GM03348 (cell line): ENCODE data around the gene IGF1.
"Not testable (repeated sequence)": the region's sequence is repeated elsewhere in the genome, so short reads cannot be mapped to it uniquely, and the experiment has no call there.

Source experiments
- DNase-seq: peaks from one replicate; pipeline ENCODE4 v3.0.0; 2012; ENCODE audit warnings: low spot score

IGF1 gene

DNA sequence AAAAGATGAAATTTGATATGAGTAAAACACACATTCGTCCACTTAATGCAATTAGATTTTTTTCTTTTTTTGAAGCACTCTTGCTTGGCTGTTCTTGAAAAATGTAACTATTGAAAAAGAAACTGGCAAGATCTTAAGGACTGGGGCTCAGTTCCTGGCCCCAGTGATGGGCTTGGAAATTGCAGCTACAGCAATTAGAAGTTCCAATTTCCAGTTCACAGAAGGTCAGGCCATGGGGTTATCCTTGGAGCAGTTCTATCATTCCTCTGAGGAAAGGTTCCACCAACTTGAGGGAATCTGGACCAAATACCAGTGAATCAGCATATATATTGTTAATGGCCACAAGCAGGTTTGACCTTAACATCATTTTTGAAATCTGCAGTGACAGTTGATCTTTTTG is 18.9 kb downstream of the IGF1 start:
- DNase-seq: no peak

DNA sequence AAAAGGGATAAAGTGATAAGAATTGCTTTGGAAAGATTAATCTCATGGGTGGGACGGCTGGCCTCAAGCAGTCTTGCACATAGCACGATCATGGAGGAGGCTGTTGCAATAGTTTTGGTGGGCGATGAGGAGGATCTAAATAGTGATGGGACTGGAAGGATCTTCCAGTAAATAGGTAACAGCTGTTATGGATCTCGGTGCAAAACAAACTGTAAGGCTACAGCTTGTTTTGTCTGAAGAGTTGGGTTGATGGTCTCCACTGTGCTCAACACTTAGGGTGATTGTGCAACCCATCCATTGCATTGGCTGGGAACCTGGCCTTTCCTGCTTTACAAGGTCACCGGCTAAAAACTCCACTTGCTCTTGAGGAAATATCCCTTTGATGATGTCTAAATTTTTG is 21.0 kb downstream of the IGF1 start:
- no peak for DNase-seq

DNA sequence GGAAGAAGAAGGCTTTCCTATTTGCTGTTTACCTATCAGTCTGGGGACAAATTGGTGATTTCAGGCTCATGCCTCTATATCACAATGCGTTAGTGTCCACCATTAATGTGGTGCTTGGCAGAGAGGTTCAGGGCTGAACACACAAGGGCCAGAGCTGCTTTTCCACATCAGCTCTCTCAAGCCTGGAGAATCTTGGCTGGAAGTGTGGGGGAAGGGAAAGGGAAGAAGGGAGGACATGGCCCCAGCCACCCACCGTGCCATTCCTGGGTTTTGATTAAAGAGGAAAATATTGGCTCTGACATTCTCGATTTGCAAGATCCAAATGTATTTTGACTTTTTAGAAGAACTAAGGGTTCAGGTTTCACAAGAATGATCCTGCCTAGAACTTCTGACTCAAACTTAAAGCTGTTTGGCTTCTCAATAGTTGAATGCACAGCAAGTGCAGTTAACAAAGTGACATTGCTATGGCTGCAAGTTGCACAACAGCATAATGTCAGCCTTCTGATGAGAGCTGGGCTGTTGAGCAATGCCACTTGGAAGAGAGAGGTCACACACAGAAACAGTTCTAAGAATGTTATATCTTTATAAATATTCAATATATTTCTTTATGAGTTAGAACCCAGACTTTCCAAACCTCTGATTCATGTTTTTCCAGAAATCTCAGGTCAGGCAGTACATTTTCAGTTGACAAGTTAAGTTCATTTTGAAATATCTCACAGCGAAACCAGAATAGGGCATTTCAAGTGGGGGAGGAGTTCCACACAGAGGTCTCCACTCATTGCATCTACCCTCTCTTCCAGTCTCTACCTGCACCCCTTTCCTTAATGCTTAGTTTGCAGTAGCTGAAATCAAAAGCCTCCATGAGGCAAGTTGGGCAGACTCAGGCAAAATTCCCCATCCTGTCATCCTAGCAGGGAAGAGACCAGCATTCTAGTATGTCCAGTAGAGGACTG is 25.3 kb downstream of the IGF1 start:
- peak; percentile 51 for DNase-seq

DNA sequence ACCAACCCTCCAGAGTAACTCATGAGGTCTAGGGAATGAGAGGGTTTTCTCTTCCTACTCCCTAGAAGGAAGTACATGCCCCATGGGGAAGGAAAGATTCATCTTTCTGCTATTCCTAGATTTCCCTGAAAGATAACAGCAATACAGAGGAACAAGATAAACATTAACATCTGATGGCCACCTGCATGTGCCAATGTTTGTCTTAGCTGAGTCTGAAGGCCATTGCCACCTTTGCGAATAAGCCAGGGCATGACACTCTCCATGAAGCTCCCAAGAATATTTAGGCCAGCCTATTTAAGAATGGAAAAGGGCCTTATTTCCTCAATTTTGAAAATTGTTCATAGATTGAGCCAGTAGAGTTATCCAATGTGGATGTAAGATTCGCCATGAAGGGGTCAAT is 26.0 kb downstream of the IGF1 start:
- DNase-seq: no peak

DNA sequence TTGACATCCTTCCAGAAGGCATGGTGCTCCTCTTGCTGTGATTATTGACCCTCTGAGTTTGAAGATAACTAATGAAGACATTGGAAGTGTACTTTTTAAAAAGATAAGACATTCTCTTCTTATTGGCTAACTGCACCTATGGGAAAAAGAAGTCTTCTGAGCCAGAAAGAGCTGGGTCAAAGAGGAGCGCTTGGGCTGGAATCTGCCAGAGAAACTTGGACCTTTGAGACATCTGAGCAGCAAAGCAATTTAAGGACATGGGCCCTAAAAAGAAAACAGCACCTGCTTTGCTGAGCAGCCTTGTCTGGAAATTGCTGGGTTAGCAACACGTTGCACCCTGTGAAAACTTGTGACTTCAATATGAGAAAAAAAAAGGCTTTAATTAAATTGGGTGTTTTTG is 27.8 kb downstream of the IGF1 start:
- DNase-seq: no peak

DNA sequence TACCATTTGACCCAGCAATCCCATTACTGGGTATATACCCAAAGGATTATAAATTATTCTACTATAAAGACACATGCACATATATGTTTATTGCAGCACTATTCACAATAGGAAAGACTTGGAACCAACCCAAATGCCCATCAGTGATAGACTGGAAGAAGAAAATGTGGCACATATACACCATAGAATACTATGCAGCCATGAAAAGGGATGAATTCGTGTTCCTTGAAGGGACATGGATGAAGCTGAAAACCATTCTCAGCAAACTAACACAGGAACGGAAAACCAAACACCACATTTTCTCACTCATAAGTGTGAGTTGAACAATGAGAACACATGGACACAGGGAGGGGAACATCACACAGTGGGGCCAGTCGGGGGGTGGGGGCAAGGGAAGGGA is 31.3 kb downstream of the IGF1 start:
- DNase-seq: not testable (repeated sequence)

DNA sequence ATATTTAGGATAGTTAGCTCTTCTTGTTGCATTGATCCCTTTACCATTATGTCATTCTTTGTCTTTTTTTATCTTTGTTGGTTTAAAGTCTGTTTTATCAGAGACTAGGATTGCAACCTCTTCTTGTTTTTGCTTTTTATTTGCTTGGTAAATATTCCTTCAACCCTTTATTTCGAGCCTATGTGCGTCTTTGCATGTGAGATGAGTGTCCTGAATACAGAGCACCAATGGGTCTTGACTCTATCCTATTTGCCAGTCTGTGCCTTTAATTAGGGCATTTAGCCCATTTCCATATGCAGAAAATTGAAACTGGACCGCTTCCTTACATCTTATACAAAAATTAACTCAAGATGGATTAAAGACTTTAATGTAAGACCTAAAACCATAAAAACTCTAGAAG is 32.9 kb downstream of the IGF1 start:
- DNase-seq: not testable (repeated sequence)

DNA sequence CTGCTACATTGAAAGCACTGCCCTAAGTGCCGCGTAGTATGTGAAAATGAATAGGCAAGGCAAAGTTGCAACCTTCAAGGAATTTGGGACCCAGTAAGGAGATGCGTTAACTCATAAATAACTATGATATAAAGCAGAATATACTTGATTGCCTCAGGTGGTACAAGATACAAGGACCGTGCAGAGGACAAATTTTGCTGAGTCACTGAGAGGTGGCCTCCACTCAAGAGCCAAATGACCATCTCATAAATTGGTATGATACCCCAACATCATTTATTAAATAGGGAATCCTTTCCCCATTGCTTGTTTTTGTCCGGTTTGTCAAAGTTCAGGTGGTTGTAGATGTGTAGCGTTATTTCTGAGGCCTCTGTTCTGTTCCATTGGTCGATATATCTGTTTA is 35.7 kb downstream of the IGF1 start:
- no peak for DNase-seq

DNA sequence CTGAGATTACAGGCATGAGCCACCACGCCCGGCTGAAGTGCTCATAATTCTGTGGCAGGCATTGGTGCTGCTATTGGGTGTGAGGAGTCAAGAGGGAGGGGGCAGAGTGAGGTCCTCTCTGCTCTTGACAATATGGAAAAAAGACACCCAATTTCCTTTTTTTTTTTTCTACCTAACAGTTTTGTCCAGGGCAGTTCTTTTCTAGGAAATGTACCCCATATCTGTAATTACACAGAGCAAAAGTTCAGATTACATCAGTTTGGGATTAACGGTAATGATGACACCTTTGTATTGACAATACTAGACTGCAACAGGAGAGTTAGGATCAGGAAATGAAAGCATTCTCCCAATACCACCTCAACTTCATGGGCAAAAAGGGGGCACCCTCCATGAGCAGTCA is 36.3 kb downstream of the IGF1 start:
- no peak for DNase-seq

DNA sequence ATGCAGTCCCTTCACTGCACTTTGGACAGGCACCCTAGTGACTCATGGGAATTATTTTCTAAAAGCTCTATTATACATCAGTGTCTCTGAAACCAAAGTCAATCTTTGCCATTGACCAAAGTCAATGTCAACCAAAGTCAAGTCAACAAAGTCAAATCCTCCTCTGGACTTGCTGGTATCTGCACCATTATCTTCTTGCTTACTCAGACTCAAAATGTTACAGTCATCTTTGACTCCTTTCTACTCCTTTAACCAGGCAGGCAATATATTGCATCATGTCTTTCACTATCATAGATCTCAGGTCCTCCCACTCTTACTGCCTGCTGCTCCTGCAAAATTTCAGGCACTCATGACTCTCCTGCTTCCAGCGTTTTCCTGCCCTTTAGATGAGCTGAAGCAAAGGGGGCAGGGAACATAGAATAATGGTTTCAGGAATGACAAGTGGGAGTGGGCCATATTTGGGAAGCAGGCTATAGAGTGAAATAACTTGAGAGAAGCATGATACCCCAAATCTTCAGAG is 39.2 kb downstream of the IGF1 start:
- no peak for DNase-seq

DNA sequence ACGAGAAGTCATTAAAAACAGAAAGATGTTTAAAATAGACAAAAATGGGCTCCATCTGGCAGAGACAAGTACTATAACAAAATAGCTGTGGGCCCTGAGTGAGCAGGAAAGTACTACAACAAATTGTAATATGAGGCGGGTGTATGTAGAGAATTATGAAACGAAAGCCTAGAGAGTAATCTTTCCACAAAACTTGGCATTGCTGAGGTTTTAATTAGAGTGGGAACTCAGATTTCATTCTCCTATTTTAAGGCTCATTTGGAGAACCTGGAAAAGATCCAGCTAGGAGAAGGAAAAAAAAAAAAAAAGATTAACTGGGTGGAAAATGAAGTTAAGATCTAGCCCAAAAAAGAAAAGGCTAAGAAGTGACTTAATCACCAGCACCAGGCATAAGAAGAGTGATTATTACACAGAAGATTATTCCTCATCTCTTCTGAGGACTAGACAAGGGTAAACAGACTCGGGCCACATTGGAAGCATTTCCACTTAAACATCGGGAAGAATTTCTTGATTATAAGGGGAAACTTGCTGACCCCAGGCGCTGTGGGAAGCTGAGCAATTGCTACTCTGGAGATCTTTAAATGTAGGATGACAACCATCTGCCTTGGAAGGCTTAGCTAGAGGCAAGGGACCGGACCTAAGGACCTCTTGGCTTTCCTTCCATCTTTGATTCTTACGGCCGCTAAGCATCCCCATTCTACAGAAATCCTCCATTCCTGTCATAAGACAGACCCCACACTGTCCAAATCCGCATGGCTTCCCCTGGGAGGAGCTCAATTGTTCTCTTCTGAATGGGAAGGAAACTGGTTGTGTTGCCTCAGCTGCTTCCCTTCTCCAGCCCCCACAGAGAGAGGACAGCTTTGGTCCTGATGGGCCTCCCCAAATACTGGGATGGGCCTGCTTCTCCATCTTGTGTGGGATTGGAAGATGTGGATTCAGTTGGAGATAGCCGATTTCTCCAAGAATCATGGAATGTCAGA is 40.6 kb downstream of the IGF1 start:
- no peak for DNase-seq

DNA sequence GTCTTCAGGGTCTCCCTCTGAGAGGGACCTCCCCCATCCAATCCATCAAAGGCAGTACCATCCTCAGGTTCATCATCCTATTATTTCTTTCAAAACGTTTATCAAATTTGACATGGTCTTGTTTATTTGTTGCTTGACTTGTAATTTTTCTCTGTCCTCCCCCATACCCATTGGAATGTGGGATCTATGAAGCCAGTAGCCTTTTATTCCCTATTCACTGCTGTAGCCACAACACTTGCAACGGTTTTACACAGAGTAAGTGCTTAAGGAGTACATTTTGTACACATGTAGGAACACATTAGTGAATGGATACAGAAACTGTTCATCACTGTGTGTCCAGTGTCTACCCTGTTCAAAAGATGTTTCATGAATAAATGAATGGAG is 41.5 kb downstream of the IGF1 start:
- DNase-seq: no peak

DNA sequence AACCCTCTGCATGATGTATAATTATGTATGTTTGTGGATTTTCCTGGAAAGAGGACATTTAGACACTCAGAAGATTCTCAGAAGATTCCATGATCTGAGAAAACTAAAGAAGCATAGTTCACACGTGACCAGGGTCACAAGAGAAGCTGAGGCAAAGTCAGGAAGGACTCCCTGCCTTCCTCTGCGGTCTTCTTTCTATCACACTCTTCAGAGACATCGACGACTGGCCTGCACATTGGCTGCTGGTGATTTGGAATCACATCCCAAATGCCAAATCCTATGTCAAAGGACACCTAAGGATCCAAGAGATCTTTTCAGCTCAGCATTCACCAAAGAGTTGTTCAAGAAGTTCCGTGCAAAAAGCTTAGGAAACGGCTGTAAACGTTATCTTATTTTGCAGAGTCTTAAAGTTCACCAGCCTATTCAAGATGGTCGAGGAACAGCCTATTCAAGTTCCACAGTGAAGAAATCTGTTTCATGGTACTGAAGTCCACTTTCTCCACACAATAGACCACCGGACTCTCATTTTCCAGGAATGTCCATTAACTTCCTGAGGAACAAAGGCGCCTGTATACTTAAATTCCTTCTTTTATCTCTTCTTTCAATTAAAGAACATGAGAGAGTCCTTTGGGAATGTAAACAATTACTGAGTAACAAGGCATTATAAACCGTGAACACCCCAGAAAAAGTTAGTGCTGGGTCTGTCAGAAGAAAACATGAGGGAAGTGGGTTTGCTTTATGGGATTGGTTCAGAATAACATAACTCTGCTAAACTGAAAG is 42.1 kb downstream of the IGF1 start:
- peak; percentile 17 for DNase-seq

DNA sequence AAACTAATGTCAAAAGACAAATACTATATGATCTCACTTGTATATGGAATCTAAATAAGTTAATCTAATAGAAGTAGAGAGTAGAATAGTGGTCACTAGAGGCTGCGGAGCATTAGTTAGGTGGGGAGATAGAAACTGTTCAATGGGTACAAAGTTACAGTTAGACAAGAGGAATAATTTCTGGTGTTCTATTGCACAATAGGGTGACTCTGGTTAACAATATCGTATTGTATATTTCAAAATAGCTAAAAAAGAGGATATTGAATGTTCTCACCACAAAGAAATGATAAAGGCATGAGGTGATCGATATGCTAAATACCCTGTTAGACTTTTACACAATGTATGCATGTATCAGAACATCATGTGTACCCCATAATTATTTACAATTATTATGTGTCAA is 42.9 kb downstream of the IGF1 start:
- DNase-seq: no peak

DNA sequence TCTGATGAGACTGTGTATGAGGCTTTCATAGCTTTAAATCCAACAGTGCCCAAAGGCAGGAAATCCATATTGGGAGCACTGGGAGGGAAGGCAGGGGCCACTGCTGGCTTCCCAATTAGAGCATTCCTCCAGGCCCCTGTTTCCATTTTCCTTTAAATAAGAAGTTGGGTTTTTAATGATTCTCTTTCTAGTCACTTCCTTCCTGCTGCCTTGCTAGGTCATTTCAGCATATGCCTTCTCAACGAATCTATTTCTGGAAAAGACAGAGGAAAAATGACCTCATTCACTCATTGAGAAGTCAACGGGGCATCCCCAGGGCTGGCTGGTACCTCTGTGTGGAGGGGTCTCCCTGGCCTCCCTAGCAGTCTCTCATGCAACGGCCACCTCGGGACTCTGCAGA is 43.5 kb downstream of the IGF1 start:
- DNase-seq: no peak

DNA sequence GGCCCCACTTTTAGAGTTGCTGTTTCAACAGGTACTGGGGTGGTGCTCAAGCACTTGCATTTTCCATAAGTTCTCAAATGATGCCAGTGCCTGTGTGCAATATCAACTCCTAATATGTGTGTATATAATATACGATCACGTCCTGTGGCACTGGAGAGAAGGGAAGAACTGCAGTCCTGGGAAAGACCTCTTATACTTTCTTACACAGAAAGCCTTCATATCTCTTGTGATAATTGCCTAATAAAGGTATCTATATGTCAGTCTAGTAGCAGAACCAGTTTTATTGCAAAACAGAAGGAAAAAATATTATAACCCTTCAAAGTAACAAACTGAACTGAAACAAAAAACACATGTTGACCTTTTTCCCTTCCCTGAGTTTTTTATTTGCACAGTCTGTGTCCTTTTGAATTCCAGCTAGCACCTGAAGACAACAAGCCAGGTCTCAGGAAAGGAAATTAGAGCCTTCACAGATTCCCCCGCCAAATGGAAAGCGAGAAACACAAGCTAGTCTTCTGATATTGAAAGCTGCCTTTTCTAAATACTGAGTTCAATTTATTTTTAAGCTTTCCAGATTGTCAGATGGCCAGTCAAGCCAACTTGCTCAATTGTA is 44.4 kb downstream of the IGF1 start:
- no peak for DNase-seq

DNA sequence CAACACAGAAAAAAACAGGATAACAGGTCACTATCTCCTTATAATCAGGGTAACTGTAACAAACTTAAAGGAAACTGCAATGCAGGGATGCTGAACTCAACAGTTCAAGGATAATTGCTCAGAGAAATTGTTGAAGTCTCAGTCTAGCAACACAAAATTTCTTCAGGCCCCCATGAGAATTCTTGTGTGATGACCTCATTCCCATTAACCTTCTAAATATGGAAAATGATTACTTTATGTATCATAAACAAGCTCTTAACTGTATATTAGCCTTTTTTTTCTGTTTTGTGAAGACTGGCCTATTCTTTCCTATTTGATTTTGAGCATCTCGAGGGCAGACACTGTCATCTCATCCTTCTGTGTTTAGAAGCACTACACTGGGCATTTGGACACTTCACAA is 47.1 kb downstream of the IGF1 start:
- peak; percentile 20 for DNase-seq

DNA sequence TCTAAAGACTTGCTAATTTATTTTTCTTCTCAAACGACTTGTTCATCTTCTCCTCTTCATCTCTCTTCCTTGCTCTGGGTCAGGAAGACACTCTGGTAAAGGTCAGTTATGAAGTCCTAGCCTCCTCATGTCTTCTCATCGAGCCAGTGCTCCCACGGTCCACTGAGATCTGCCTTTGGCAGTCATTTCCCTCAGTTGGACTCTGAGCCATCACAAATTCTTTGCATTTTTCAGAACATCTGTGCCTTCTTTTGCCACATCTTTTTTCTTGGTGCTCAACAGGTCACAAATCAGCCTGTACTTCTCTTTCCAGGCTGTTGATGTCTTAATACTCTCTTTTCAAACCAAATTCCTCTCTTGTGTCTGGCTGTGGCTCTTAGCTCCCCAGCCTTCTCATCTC is 49.7 kb downstream of the IGF1 start:
- peak; percentile 54 for DNase-seq

DNA sequence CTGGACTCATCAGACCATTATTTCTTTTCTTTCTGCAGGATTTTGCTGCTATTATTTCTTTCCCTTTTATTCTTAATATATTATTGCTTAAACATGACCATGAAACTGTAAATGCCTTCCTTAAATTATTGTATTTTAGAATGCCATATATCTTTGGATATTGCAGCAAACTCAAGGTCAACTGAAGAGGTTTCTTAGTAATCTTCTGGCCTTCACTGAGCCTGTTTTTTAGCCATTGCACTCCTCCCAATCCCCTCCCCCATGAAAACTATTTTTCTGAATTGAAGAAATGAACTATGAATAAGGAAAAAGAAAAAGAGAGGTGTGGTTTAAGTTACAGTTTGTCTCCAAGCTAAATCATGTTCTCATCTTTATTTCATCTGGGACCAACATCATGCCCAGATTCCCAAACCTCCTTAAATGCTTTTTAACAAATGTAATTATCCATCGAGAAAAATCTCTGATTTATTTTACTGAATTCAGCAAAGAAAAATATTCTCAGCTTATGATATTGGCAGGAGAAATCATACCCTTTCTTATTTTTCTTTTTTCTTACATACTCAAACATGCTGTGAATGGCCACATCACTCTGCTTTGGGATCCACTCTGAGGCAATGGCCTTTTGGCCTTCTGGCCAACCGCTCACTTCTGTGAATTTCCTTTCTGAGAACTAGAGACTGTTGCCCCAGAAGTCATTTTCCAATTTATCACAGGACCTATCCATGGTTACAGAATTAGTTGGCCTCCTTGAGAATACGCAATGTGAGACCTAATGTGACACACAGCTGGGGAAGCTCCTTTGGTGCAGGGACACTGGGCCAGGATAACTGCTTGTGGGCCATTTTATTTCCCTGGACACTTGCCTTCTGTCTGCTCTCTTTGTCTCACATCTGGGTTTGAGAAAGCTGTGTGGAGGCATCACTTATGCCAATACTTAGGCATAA is 50.9 kb downstream of the IGF1 start:
- no peak for DNase-seq

DNA sequence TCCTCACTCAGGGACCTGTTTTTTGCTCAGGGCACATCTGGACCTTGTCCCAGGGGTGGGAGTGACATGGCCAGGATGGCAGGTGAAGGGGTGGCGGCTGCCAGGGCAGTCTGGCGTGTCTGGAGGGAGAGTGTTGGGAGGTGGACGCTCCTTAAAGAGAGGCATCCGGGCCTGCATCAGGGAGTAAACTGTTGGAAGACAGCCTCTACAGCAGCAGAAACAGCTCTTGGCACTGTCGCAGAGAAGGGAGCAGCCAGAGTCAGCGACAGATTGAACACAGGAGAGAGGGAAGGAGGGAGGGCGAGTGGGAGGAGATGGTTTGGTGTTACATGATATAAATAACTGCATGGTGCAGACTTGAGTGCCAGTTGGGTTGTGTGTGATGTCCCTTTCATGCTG is 52.8 kb downstream of the IGF1 start:
- peak; percentile 29 for DNase-seq
